Measurements from ENCODE around the gene EVA1A.

DNA sequence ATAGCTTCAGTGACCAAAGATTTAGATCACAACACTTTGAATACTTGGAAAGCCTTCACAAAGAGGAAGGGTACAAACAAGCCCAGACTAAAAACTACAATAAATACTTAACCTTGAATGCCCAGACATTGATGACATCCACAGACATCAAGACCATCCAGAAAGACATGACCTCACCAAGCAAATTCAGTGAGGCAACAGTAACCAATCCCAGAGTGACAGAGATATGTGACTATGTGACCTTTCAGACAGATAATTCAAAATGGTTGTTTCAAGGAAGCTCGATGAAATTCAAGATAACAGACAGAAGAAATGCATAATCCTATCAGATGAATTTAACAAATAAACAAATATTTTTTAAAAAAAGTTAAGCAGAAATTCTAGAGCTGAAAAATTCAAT lies 19.9 kb upstream of the EVA1A start:
- TF ChIP-seq EZH2phosphoT487 (IDR thresholded peaks at IDR 0.05; ENCODE audit: borderline replicate concordance), result no peak
- TF ChIP-seq, protein P1, sequence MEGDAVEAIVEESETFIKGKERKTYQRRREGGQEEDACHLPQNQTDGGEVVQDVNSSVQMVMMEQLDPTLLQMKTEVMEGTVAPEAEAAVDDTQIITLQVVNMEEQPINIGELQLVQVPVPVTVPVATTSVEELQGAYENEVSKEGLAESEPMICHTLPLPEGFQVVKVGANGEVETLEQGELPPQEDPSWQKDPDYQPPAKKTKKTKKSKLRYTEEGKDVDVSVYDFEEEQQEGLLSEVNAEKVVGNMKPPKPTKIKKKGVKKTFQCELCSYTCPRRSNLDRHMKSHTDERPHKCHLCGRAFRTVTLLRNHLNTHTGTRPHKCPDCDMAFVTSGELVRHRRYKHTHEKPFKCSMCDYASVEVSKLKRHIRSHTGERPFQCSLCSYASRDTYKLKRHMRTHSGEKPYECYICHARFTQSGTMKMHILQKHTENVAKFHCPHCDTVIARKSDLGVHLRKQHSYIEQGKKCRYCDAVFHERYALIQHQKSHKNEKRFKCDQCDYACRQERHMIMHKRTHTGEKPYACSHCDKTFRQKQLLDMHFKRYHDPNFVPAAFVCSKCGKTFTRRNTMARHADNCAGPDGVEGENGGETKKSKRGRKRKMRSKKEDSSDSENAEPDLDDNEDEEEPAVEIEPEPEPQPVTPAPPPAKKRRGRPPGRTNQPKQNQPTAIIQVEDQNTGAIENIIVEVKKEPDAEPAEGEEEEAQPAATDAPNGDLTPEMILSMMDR (conservative IDR thresholded peaks at IDR 0.05; ENCODE audit: low read length), result no peak
